ENCODE measurements around the gene SAXO1.

SAXO1 gene

DNA sequence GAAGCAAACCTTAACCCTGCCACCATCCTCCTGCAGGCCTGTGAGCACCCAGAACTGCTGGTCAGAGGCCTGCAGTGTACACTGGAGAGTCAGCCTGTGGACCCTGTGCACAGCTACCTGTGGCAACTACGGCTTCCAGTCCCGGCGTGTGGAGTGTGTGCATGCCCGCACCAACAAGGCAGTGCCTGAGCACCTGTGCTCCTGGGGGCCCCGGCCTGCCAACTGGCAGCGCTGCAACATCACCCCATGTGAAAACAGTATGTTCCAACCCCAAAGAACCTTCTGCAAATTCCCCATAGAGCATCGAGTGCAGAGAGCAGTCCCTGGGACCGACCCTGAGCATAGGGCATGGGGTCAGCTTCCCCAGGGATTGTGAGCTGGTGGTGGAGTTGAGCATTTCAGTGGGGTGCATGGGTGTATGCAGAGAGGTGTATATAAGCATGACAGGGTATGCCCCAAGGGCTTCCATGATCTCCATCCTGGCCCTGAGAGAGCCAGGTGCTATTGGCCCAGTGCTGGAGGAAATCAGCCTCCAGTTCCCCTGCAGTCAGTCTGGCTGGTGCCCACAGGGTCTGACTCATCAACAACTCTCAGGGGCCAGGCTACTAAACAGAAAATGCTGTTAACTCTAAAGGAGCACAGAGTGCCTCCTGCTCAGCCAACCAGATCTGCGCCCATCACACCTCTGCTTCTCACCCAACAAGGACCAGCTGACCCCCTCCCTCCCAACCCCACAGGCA is 126.2 kb downstream of the SAXO1 start:
- DNase-seq (ENCODE audit: low read depth): no peak
- TF ChIP-seq, protein P1, sequence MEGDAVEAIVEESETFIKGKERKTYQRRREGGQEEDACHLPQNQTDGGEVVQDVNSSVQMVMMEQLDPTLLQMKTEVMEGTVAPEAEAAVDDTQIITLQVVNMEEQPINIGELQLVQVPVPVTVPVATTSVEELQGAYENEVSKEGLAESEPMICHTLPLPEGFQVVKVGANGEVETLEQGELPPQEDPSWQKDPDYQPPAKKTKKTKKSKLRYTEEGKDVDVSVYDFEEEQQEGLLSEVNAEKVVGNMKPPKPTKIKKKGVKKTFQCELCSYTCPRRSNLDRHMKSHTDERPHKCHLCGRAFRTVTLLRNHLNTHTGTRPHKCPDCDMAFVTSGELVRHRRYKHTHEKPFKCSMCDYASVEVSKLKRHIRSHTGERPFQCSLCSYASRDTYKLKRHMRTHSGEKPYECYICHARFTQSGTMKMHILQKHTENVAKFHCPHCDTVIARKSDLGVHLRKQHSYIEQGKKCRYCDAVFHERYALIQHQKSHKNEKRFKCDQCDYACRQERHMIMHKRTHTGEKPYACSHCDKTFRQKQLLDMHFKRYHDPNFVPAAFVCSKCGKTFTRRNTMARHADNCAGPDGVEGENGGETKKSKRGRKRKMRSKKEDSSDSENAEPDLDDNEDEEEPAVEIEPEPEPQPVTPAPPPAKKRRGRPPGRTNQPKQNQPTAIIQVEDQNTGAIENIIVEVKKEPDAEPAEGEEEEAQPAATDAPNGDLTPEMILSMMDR (IDR thresholded peaks at IDR 0.05; ENCODE audit: low read depth, low read length, missing control alignments): no peak
- no peak overlapping the region for H3K4me3 ChIP-seq (ENCODE audit: low read depth, low read length)

DNA sequence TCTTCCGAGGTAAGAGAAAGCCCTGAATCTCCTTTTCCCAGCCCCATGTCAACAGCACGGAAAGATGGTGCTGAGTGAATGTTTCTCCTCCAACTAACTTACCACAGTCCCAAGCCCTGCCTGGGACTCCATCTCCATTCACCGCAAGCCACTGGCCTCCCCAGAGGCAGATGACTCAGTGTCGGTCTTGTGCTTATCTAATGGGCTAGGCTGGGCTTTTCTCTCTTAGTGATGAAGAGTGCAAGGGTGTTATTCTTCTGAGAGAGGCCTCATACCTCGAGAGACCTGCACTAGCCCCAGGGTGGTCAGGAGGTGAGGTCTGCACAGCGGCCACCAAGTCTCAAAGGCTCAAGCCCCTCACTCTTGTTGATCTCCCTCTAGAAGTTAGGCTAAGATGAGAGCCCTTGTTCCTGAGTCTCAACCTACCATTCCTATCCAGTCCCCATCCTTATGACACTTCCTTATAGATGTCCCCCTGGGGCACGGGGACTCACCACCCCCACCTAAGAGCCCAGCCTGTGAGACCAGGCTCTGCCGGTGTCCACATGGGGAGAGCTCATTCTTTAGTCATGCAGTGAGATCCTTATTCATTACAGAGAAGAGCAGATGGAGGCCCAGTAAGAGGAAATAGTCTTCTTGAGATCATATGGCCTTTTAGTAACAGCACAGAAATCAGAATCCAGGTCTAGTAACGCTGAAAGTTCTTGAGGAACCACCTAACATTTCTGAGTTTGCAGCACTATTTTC is 127.0 kb downstream of the SAXO1 start:
- DNase-seq (ENCODE audit: low read depth): no peak
- TF ChIP-seq, protein P1 (IDR thresholded peaks at IDR 0.05; ENCODE audit: low read depth, low read length, missing control alignments): no peak
- H3K4me3 ChIP-seq (ENCODE audit: low read depth, low read length): no peak overlapping the region

DNA sequence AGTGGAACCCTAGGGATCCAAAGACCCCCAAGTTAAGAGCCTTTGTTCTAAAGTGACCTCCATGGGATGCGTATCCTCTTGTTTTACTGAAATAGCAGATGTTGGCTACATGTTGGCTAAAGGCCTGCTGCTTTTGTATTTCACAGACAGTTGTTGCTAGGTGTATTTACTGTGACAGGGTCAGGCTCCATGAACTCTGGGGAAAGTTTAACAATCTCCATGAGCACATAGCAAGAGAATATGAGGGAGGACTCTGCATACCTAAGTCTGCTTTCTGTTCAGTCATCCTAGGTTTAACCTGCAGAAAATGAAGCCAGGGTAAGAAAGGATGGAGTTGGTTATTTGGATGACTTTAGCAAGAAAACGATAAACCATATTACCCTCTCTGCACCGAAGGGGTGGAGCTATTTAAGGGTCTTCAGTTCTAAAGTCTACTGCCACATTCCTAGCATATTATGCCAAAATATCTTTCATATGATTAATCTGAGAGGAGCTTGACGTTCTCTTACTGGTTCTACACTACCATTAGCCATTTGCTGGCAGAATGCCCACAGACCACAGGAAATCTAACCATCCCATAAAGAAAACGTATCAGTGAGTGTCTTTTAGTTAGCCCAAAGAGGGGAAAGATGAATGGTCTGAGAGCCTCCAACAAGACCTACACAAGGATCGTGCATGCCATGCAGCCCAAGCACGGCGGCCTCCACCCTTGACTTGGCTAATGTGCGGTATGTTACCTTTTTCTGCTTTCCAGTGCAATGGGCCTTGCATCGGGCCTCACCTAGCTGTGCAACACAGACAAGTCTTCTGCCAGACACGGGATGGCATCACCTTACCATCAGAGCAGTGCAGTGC is 127.8 kb downstream of the SAXO1 start:
- no peak overlapping the region for H3K4me3 ChIP-seq (ENCODE audit: low read depth, low read length)
- TF ChIP-seq, protein P1 (IDR thresholded peaks at IDR 0.05; ENCODE audit: low read depth, low read length, missing control alignments): no peak
- no peak for DNase-seq (ENCODE audit: low read depth)

DNA sequence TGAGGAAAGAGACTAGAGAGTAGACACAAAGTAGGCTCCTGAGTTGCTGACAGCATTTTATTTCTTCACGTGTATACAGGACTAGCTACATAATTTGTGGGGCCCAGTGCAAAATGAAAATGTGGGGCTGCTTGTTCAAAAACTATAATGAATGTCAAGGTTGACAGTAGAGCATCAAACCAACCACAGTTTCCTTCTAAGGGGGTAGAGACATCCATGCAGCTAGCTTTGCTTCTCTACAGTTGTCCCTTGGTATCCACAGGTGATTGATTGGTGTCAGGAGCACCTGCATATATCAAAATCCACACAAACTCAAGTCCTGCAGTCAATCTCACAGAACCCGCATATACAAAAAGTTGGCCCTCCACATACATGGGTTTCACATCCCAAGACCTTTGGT is 129.6 kb downstream of the SAXO1 start:
- TF ChIP-seq, protein P1 (IDR thresholded peaks at IDR 0.05; ENCODE audit: low read depth, low read length, missing control alignments): no peak
- H3K4me3 ChIP-seq (ENCODE audit: low read depth, low read length): no peak overlapping the region
- DNase-seq (ENCODE audit: low read depth): no peak

DNA sequence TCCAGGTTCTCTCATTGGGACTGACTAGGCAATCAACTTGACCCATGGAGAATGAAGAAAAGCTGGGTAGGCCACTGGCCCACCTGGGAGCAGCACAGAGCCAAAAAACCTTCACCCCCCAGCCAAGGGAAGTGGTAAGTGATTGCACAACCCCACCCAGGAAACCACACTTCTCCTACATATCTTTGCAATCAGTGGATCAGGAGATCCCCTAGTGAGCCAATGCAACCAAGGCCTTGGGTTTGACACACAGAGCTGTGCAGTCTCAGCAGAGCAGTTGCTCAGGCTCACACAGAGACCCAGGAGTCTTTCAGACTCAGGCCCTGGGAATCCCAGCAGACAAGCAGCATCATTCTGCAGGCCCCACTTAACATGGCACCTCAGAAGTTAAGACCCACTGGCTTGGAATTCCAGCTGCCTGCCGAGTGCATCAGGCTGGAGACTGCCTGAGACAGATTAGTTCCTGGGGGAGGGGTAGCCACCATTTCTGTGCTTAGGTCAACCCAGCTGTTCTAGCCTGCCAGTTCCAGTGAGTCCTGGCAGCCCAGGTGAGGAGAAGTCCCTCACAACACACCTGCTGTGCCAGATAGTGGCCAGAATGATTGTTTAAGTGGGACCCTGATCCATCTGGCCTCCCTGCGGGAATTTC is 136.4 kb downstream of the SAXO1 start:
- no peak for DNase-seq (ENCODE audit: low read depth)
- TF ChIP-seq, protein P1 (IDR thresholded peaks at IDR 0.05; ENCODE audit: low read depth, low read length, missing control alignments): no peak
- no peak overlapping the region for H3K4me3 ChIP-seq (ENCODE audit: low read depth, low read length)

DNA sequence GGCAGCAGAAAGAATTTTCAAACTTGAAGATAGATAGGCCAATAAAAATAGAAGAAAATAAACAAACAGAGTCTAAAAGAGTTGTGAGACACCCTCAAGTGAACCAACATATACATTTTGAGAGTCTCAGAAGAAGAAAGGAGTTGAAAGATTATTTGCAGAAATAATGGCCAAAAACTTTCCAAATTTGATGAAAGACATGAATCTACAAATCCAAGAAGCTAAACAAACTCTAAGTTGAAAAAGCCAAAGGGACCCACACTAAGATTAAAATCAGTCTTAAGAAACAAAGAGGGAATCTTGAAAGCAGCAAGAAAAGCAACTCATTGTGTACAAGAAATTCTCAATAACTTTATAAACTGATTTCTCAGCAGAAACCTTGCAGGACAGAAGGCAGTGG is 137.0 kb downstream of the SAXO1 start:
- TF ChIP-seq, protein P1 (IDR thresholded peaks at IDR 0.05; ENCODE audit: low read depth, low read length, missing control alignments): no peak
- DNase-seq (ENCODE audit: low read depth): no peak
- H3K4me3 ChIP-seq (ENCODE audit: low read depth, low read length): no peak overlapping the region
